Neural cell (in vitro differentiated cells): ENCODE data around the gene DMWD. TPM values are rescaled to one million over a fixed set of nuclear protein-coding genes. Genes with fewer than 3 reads are reported as not detected.

ENCODE experiments used
- H2AFZ ChIP-seq: fragments of 200-600, 300-800 bp; sonication (generic), shearing (Covaris generic); 2 replicates; pipeline ENCODE4 v1.6.0; 2014; ENCODE audit warnings: low read depth, mild to moderate bottlenecking, antibody characterized with exemption, low read length, moderate library complexity
- H3F3A ChIP-seq: fragments of 200-600 bp; shearing (Covaris generic); 2 replicates; pipeline ENCODE4 v1.6.1; 2016; ENCODE audit warnings: mild to moderate bottlenecking, moderate library complexity, mixed read lengths, antibody characterized with exemption, low read length; ENCODE audit not compliant: insufficient read depth, poor library complexity, severe bottlenecking
- H3K27ac ChIP-seq: fragments of 200-600, 300-800 bp; sonication (generic), shearing (Covaris generic); 2 replicates; pipeline ENCODE4 v1.5.1; 2014; ENCODE audit warnings: mild to moderate bottlenecking, low read length, moderate library complexity
- H3K27me3 ChIP-seq: fragments of 300-800, 200-600 bp; sonication (generic), shearing (Covaris generic); 2 replicates; pipeline ENCODE4 v1.6.0; 2014; ENCODE audit warnings: mild to moderate bottlenecking, low read depth, low read length, moderate library complexity; ENCODE audit not compliant: insufficient read depth
- H3K36me3 ChIP-seq: fragments of 300-800, 200-600 bp; sonication (generic), shearing (Covaris generic); 2 replicates; pipeline ENCODE4 v1.5.1; 2014; ENCODE audit warnings: mild to moderate bottlenecking, antibody characterized with exemption, low read length, moderate library complexity; ENCODE audit not compliant: insufficient read depth
- H3K4me2 ChIP-seq: fragments of 300-800, 200-600 bp; sonication (generic), shearing (Covaris generic); 2 replicates; pipeline ENCODE4 v1.6.0; 2014; ENCODE audit warnings: mild to moderate bottlenecking, low read length
- H3K4me3 ChIP-seq: fragments of 300-800, 200-600 bp; sonication (generic), shearing (Covaris generic); 2 replicates; pipeline ENCODE4 v1.5.1; 2014; ENCODE audit warnings: mild to moderate bottlenecking, low read length, moderate library complexity
- H3K79me2 ChIP-seq: fragments of 200-600 bp; shearing (Covaris generic); replicated peaks from 2 replicates; pipeline ENCODE4 v1.6.0; 2014; ENCODE audit warnings: mild to moderate bottlenecking, low read length, moderate library complexity; ENCODE audit not compliant: insufficient read depth
- H3K9ac ChIP-seq: fragments of 300-800, 200-600 bp; sonication (generic), shearing (Covaris generic); 2 replicates; pipeline ENCODE4 v1.6.1; 2016; ENCODE audit warnings: mild to moderate bottlenecking, low read length, mixed read lengths
- H3K9me2 ChIP-seq: fragments of 200-600 bp; shearing (Covaris generic); 2 replicates; pipeline ENCODE4 v1.6.1; 2016; ENCODE audit warnings: mild to moderate bottlenecking, low read length, mixed read lengths; ENCODE audit not compliant: insufficient read depth
- H3K9me3 ChIP-seq: fragments of 200-600, 300-800 bp; sonication (generic), shearing (Covaris generic); 2 replicates; pipeline ENCODE4 v1.6.1; 2016; ENCODE audit warnings: mild to moderate bottlenecking, mixed run types, low read length, moderate library complexity, mixed read lengths
- H4K20me1 ChIP-seq: fragments of 200-600 bp; shearing (Covaris generic); 2 replicates; pipeline ENCODE4 v1.6.1; 2016; ENCODE audit warnings: mild to moderate bottlenecking, mixed run types; ENCODE audit not compliant: insufficient read depth
- EP300 ChIP-seq: fragments of 450-650 bp; conservative IDR thresholded peaks from 2 replicates; pipeline ENCODE4 v1.6.1; 2014; ENCODE audit warnings: antibody characterized with exemption, mild to moderate bottlenecking, moderate library complexity; ENCODE audit not compliant: poor library complexity, severe bottlenecking
- EZH2 ChIP-seq: fragments of 200-600, 300-800 bp; shearing (Covaris generic), sonication (generic); IDR thresholded peaks from 2 replicates; pipeline ENCODE4 v1.6.1; 2014; ENCODE audit warnings: antibody characterized with exemption, low read length, borderline replicate concordance, mild to moderate bottlenecking; ENCODE audit not compliant: insufficient read depth, poor library complexity, severe bottlenecking
- MXI1 ChIP-seq: fragments of 450-650 bp; conservative IDR thresholded peaks from 2 replicates; pipeline ENCODE4 v1.6.1; 2014; ENCODE audit warnings: antibody characterized with exemption, mild to moderate bottlenecking; ENCODE audit not compliant: poor library complexity, severe bottlenecking
- POLR2AphosphoS5 ChIP-seq: IDR thresholded peaks from 2 replicates; pipeline ENCODE4 v1.6.1; 2012
- RAD21 ChIP-seq: fragments of 450-650 bp; conservative IDR thresholded peaks from 2 replicates; pipeline ENCODE4 v1.6.1; 2014; ENCODE audit warnings: antibody characterized with exemption, mild to moderate bottlenecking, moderate library complexity
- SMC3 ChIP-seq: fragments of 450-650 bp; conservative IDR thresholded peaks from 2 replicates; pipeline ENCODE4 v1.6.1; 2014; ENCODE audit warnings: antibody characterized with exemption, mild to moderate bottlenecking, moderate library complexity; ENCODE audit not compliant: poor library complexity
- TAF1 ChIP-seq: IDR thresholded peaks from 2 replicates; pipeline ENCODE4 v1.6.1; 2012; ENCODE audit warnings: low read depth
- polyA plus RNA-seq: library from polyadenylated mRNA; depleted of rRNA; stranded (reverse); fragments of >200 nt; gene quantifications from 2 replicates; pipeline ENCODE4 v1.2.3, GENCODE V29; 2014
- TF ChIP-seq, protein P1 (sequence below): fragments of 450-650 bp; IDR thresholded peaks from 2 replicates; pipeline ENCODE4 v1.5.1; 2014; ENCODE audit warnings: antibody characterized with exemption, mild to moderate bottlenecking, moderate library complexity; ENCODE audit not compliant: poor library complexity, severe bottlenecking
- TF ChIP-seq, protein P2 (sequence below): IDR thresholded peaks from 2 replicates; pipeline ENCODE4 v1.6.1; 2012; ENCODE audit warnings: borderline replicate concordance

Gene DMWD
- polyA plus RNA-seq, 1 donor from 2014 or later: 20.4 TPM

DNA sequence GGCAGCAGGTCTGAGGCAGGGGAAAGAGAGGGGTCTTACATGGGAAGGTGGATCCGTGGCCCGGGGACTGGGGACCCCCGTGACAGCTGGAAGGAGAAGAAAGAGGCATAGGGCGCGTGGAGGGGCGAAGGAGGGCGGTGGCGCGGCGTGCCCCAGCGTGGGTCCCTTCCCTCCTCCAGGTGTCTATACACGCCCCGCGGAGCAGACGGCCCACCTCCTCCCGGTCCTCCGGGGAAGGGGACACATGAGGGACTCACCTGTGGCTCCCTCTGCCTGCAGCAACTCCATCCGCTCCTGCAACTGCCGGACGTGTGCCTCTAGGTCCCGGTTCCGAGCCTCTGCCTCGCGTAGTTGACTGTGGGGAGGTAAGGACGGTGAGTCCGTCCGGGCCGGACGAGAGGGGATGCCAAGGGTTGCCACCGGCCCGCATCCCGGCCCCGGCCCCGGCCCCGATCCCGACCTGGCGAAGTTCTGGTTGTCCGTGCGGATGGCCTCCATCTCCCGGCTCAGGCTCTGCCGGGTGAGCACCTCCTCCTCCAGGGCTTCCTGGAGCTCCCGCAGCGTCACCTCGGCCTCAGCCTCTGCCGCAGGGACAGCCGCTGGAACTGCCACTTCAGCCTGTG lies 21.2 kb downstream of the DMWD start:
- Histone ChIP-seq H3K4me2 (no peak overlapping the region), H3K9ac (no peak overlapping the region), H3K27ac (no peak overlapping the region)

DNA sequence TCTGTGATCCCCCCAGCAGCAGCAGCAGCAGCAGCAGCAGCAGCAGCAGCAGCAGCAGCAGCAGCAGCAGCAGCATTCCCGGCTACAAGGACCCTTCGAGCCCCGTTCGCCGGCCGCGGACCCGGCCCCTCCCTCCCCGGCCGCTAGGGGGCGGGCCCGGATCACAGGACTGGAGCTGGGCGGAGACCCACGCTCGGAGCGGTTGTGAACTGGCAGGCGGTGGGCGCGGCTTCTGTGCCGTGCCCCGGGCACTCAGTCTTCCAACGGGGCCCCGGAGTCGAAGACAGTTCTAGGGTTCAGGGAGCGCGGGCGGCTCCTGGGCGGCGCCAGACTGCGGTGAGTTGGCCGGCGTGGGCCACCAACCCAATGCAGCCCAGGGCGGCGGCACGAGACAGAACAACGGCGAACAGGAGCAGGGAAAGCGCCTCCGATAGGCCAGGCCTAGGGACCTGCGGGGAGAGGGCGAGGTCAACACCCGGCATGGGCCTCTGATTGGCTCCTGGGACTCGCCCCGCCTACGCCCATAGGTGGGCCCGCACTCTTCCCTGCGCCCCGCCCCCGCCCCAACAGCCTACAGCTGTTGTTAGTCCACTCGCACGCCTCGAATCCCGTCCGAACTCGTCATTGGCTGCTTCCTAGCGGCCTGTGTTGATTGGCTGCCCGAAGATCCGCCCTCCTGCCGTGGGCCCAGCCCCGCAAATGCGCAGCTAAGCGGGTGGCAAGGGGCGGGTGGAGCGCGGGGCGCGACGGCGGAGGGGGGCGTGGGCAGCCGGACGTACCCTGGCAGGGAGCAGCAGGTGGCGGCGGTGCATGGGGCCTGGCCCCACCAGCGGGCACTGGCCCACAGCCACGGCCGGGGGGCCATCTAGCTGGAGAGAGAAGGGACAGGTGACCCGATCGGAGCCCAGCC lies 22.2 kb downstream of the DMWD start:
- H4K20me1 ChIP-seq: no peaks in the 10 kb centered on the region
- H3K9me3 ChIP-seq: no peaks in the 10 kb centered on the region
- H3K4me3 ChIP-seq: peak overlapping the region; percentile 68
- peak overlapping the region; percentile 73 for H3K27ac ChIP-seq
- H3F3A ChIP-seq: no peaks in the 10 kb centered on the region
- no peak for TF ChIP-seq MXI1
- TF ChIP-seq, protein P1, sequence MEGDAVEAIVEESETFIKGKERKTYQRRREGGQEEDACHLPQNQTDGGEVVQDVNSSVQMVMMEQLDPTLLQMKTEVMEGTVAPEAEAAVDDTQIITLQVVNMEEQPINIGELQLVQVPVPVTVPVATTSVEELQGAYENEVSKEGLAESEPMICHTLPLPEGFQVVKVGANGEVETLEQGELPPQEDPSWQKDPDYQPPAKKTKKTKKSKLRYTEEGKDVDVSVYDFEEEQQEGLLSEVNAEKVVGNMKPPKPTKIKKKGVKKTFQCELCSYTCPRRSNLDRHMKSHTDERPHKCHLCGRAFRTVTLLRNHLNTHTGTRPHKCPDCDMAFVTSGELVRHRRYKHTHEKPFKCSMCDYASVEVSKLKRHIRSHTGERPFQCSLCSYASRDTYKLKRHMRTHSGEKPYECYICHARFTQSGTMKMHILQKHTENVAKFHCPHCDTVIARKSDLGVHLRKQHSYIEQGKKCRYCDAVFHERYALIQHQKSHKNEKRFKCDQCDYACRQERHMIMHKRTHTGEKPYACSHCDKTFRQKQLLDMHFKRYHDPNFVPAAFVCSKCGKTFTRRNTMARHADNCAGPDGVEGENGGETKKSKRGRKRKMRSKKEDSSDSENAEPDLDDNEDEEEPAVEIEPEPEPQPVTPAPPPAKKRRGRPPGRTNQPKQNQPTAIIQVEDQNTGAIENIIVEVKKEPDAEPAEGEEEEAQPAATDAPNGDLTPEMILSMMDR: peak; percentile 89
- TF ChIP-seq SMC3: peak; percentile 52
- TF ChIP-seq RAD21: peak; percentile 69
- no peaks in the 10 kb centered on the region for H3K9me2 ChIP-seq
- no peak overlapping the region for H2AFZ ChIP-seq
- H3K9ac ChIP-seq: peak overlapping the region; percentile 66
- H3K27me3 ChIP-seq: peaks cover 22% of the 10 kb centered on the region
- H3K4me2 ChIP-seq: no peak overlapping the region
- no peaks in the 10 kb centered on the region for H3K36me3 ChIP-seq
- no peaks in the 10 kb centered on the region for H3K79me2 ChIP-seq

More for the DNA sequence above, 21.2 kb downstream of the DMWD start:
- Histone ChIP-seq H3K27me3 (peaks cover 22% of the 10 kb centered on the region), H3K36me3 (no peaks in the 10 kb centered on the region), H4K20me1 (no peaks in the 10 kb centered on the region), H3K9me2 (no peaks in the 10 kb centered on the region), H3K79me2 (no peaks in the 10 kb centered on the region), H3K4me3 (no peak overlapping the region), H2AFZ (no peak overlapping the region), H3F3A (no peaks in the 10 kb centered on the region), H3K9me3 (no peaks in the 10 kb centered on the region)
- TF ChIP-seq RAD21: no peak
- no peak for TF ChIP-seq EZH2
- TF ChIP-seq SMC3: no peak
- no peak for TF ChIP-seq EP300
- TF ChIP-seq POLR2AphosphoS5: no peak
- TF ChIP-seq, protein P2, sequence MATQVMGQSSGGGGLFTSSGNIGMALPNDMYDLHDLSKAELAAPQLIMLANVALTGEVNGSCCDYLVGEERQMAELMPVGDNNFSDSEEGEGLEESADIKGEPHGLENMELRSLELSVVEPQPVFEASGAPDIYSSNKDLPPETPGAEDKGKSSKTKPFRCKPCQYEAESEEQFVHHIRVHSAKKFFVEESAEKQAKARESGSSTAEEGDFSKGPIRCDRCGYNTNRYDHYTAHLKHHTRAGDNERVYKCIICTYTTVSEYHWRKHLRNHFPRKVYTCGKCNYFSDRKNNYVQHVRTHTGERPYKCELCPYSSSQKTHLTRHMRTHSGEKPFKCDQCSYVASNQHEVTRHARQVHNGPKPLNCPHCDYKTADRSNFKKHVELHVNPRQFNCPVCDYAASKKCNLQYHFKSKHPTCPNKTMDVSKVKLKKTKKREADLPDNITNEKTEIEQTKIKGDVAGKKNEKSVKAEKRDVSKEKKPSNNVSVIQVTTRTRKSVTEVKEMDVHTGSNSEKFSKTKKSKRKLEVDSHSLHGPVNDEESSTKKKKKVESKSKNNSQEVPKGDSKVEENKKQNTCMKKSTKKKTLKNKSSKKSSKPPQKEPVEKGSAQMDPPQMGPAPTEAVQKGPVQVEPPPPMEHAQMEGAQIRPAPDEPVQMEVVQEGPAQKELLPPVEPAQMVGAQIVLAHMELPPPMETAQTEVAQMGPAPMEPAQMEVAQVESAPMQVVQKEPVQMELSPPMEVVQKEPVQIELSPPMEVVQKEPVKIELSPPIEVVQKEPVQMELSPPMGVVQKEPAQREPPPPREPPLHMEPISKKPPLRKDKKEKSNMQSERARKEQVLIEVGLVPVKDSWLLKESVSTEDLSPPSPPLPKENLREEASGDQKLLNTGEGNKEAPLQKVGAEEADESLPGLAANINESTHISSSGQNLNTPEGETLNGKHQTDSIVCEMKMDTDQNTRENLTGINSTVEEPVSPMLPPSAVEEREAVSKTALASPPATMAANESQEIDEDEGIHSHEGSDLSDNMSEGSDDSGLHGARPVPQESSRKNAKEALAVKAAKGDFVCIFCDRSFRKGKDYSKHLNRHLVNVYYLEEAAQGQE: no peak
- no peak for TF ChIP-seq MXI1
- no peak for TF ChIP-seq TAF1
- TF ChIP-seq, protein P1: no peak
